Measurements from ENCODE around the gene CREBRF.
A peak's percentile ranks its signal among the peaks of the same experiment; 100 is the strongest.

CREBRF gene

DNA sequence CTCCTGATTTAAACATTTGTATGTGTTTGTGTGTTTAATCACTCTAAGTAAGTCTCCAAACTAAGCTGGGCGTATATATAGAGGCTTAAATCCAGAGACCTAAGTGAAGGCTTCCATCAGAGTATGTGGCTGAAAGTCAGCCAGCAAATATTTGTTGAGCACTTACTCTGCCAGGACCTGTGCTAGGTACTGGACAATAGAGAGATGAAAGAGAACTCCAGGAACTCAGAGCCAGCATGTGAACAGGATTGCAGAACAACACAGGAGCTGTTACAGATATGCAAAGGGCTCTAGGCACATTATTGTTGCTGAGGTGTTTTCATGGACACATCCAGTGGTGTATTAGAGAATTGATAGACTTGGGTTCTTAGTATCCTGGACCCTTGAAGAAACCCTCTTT, 83.5 kb downstream of the CREBRF start:
- DNase-seq: no peak
- Histone ChIP-seq H3K4me3 (ENCODE audit: low read depth in 1 of 2, low read length in 2 of 2) (no peak overlapping the region), H3K4me1 (ENCODE audit: insufficient read depth, low read length) (peaks cover 9% of the 10 kb centered on the region), H2AFZ (ENCODE audit: low read depth, low read length) (no peak overlapping the region), H3K4me2 (ENCODE audit: insufficient read depth, low read length) (no peak overlapping the region), H3K79me2 (ENCODE audit: insufficient read depth, low read length) (peaks cover 3% of the 10 kb centered on the region), H3K9me3 (ENCODE audit: insufficient read depth, low read length, severe bottlenecking) (no peaks in the 10 kb centered on the region), H4K20me1 (ENCODE audit: insufficient read depth, low read length) (no peaks in the 10 kb centered on the region), H3K27me3 (ENCODE audit: insufficient read depth, low read length, poor library complexity) (no peaks in the 10 kb centered on the region), H3K36me3 (ENCODE audit: insufficient read depth, low read length) (peaks cover 2% of the 10 kb centered on the region; the same call in 1 of the 2 replicates), H3K9ac (ENCODE audit: low read depth, low read length) (no peak overlapping the region), H3K27ac (ENCODE audit: low read length) (no peak overlapping the region)
- TF ChIP-seq EZH2 (IDR thresholded peaks at IDR 0.05; ENCODE audit: borderline replicate concordance, low read depth, low read length, severe bottlenecking): no peak
- TF ChIP-seq, protein P1, sequence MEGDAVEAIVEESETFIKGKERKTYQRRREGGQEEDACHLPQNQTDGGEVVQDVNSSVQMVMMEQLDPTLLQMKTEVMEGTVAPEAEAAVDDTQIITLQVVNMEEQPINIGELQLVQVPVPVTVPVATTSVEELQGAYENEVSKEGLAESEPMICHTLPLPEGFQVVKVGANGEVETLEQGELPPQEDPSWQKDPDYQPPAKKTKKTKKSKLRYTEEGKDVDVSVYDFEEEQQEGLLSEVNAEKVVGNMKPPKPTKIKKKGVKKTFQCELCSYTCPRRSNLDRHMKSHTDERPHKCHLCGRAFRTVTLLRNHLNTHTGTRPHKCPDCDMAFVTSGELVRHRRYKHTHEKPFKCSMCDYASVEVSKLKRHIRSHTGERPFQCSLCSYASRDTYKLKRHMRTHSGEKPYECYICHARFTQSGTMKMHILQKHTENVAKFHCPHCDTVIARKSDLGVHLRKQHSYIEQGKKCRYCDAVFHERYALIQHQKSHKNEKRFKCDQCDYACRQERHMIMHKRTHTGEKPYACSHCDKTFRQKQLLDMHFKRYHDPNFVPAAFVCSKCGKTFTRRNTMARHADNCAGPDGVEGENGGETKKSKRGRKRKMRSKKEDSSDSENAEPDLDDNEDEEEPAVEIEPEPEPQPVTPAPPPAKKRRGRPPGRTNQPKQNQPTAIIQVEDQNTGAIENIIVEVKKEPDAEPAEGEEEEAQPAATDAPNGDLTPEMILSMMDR (IDR thresholded peaks at IDR 0.05; ENCODE audit: borderline replicate concordance, extremely low read depth, low read length, poor library complexity, severe bottlenecking): no peak
- no peak for ATAC-seq (ENCODE audit: insufficient read depth, low read depth)

DNA sequence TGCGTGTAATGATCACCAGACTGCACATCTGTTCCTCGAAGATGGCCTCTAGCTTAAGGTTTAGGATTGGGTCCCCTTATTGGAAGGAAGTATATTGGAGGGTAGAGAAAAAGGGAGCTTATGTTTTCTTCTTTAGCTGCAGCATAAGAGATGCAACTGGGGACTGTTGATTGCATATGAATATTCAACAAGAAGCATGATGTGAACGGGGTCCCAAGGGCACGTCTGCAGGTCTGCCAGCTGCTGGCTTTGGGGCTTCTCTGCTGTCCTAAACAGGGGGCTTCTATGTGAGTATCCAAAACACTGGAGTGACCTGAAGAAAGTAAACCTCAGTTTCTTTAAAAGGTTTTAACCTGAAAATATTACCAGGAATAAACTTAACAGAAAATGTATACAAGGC, 84.6 kb downstream of the CREBRF start:
- ATAC-seq (ENCODE audit: insufficient read depth, low read depth) (no peak), DNase-seq (no peak)
- no peak overlapping the region for H2AFZ ChIP-seq (ENCODE audit: low read depth, low read length)
- H3K79me2 ChIP-seq (ENCODE audit: insufficient read depth, low read length): peaks cover 9% of the 10 kb centered on the region
- no peaks in the 10 kb centered on the region for H3K27me3 ChIP-seq (ENCODE audit: insufficient read depth, low read length, poor library complexity)
- H3K4me3 ChIP-seq (ENCODE audit: low read depth in 1 of 2, low read length in 2 of 2): no peak overlapping the region
- H3K36me3 ChIP-seq (ENCODE audit: insufficient read depth, low read length): peaks cover 4% of the 10 kb centered on the region; the same call in 1 of the 2 replicates
- peaks cover 20% of the 10 kb centered on the region for H3K4me1 ChIP-seq (ENCODE audit: insufficient read depth, low read length)
- TF ChIP-seq, protein P1 (IDR thresholded peaks at IDR 0.05; ENCODE audit: borderline replicate concordance, extremely low read depth, low read length, poor library complexity, severe bottlenecking): no peak
- TF ChIP-seq EZH2 (IDR thresholded peaks at IDR 0.05; ENCODE audit: borderline replicate concordance, low read depth, low read length, severe bottlenecking): no peak
- no peak overlapping the region for H3K9ac ChIP-seq (ENCODE audit: low read depth, low read length)
- H3K4me2 ChIP-seq (ENCODE audit: insufficient read depth, low read length): no peak overlapping the region
- H3K27ac ChIP-seq (ENCODE audit: low read length): no peak overlapping the region
- no peaks in the 10 kb centered on the region for H4K20me1 ChIP-seq (ENCODE audit: insufficient read depth, low read length)
- H3K9me3 ChIP-seq (ENCODE audit: insufficient read depth, low read length, severe bottlenecking): no peaks in the 10 kb centered on the region

DNA sequence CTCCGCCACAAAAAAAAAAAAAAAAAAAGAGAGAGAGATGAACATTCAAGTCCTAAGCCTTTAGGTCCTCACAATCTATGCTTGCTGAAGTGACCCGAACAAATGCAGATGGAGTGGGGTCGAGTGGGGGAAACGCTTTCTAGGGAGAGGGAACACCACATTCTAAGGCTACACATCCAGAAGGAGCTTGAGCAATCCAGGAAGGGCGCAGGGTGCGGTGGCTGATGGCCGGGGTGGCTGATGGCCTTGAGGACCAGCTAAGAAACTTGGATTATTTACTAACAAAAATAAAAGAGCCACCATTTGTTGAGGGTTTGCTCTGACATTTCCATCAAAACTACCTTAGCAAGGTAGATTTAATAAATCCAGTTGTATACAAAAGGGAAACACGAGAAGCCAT, 87.4 kb downstream of the CREBRF start:
- H3K36me3 ChIP-seq (ENCODE audit: insufficient read depth, low read length): peaks cover 19% of the 10 kb centered on the region
- peak overlapping the region; percentile 96 for H2AFZ ChIP-seq (ENCODE audit: low read depth, low read length)
- H3K27ac ChIP-seq (ENCODE audit: low read length): no peak overlapping the region
- no peak for DNase-seq
- H4K20me1 ChIP-seq (ENCODE audit: insufficient read depth, low read length): no peaks in the 10 kb centered on the region
- H3K79me2 ChIP-seq (ENCODE audit: insufficient read depth, low read length): peaks cover 12% of the 10 kb centered on the region
- ATAC-seq (ENCODE audit: insufficient read depth, low read depth): no peak
- peak overlapping the region; percentile 99; the same call in 1 of the 2 replicates for H3K4me2 ChIP-seq (ENCODE audit: insufficient read depth, low read length)
- peak overlapping the region in 1 of 2 experiments; percentile 20; a peak in 1 of 4 replicates for H3K4me3 ChIP-seq (ENCODE audit: low read depth in 1 of 2, low read length in 2 of 2)
- no peaks in the 10 kb centered on the region for H3K9me3 ChIP-seq (ENCODE audit: insufficient read depth, low read length, severe bottlenecking)
- no peak overlapping the region for H3K9ac ChIP-seq (ENCODE audit: low read depth, low read length)
- H3K27me3 ChIP-seq (ENCODE audit: insufficient read depth, low read length, poor library complexity): no peaks in the 10 kb centered on the region
- TF ChIP-seq EZH2 (IDR thresholded peaks at IDR 0.05; ENCODE audit: borderline replicate concordance, low read depth, low read length, severe bottlenecking): no peak
- TF ChIP-seq, protein P1 (IDR thresholded peaks at IDR 0.05; ENCODE audit: borderline replicate concordance, extremely low read depth, low read length, poor library complexity, severe bottlenecking): no peak
- H3K4me1 ChIP-seq (ENCODE audit: insufficient read depth, low read length): peaks cover 25% of the 10 kb centered on the region
